ENCODE data around the gene DAPK2.

- TF ChIP-seq ZNF302 (CRISPR knock-in tag; IDR thresholded peaks at IDR 0.05) (no peak), CTCF (IDR thresholded peaks at IDR 0.05) (no peak), POLR2A (IDR thresholded peaks at IDR 0.05; ENCODE audit: low read length) (no peak), JUN (IDR thresholded peaks at IDR 0.05) (no peak), CHD2 (IDR thresholded peaks at IDR 0.05; ENCODE audit: low read length, partially characterized antibody) (no peak), EP300 (IDR thresholded peaks at IDR 0.05) (no peak), NR3C1 (IDR thresholded peaks at IDR 0.05) (no peak), RAD21 (conservative IDR thresholded peaks at IDR 0.05 in 1 of 2, IDR thresholded peaks at IDR 0.05 in 1 of 2) (no peak)
- TF ChIP-seq, protein P1, sequence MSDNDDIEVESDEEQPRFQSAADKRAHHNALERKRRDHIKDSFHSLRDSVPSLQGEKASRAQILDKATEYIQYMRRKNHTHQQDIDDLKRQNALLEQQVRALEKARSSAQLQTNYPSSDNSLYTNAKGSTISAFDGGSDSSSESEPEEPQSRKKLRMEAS (IDR thresholded peaks at IDR 0.05) = no peak
- TF ChIP-seq, protein P2, sequence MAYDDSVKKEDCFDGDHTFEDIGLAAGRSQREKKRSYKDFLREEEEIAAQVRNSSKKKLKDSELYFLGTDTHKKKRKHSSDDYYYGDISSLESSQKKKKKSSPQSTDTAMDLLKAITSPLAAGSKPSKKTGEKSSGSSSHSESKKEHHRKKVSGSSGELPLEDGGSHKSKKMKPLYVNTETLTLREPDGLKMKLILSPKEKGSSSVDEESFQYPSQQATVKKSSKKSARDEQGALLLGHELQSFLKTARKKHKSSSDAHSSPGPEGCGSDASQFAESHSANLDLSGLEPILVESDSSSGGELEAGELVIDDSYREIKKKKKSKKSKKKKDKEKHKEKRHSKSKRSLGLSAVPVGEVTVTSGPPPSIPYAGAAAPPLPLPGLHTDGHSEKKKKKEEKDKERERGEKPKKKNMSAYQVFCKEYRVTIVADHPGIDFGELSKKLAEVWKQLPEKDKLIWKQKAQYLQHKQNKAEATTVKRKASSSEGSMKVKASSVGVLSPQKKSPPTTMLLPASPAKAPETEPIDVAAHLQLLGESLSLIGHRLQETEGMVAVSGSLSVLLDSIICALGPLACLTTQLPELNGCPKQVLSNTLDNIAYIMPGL (CRISPR knock-in tag; IDR thresholded peaks at IDR 0.05; ENCODE audit: borderline replicate concordance) = no peak
Observed at GRCh38 chr15:63923993-63924950, 122.0 kb downstream of the DAPK2 start.

Measured in A549 (cell line).